ENCODE measurements around the gene COMT.

Gene COMT

GRCh38 chr22:19909350-19910179, 32.0 kb upstream of the COMT start:
- Histone ChIP-seq H3K27me3 (ENCODE audit: control insufficient read depth, insufficient read depth, low read length) (no peaks in the 10 kb centered on the region), H3K9me3 (ENCODE audit: control insufficient read depth, insufficient read depth, low read length) (no peaks in the 10 kb centered on the region), H3K4me1 (ENCODE audit: control insufficient read depth, insufficient read depth, low read length) (no peaks in the 10 kb centered on the region), H3K27ac (ENCODE audit: low read depth, low read length) (no peak overlapping the region), H3K9ac (ENCODE audit: low read depth, low read length) (no peak overlapping the region), H3K36me3 (ENCODE audit: control insufficient read depth, insufficient read depth, low read length) (peaks cover 4% of the 10 kb centered on the region; the same call in 1 of the 2 replicates), H3K4me3 (ENCODE audit: low read depth, low read length) (no peak overlapping the region)

DNA sequence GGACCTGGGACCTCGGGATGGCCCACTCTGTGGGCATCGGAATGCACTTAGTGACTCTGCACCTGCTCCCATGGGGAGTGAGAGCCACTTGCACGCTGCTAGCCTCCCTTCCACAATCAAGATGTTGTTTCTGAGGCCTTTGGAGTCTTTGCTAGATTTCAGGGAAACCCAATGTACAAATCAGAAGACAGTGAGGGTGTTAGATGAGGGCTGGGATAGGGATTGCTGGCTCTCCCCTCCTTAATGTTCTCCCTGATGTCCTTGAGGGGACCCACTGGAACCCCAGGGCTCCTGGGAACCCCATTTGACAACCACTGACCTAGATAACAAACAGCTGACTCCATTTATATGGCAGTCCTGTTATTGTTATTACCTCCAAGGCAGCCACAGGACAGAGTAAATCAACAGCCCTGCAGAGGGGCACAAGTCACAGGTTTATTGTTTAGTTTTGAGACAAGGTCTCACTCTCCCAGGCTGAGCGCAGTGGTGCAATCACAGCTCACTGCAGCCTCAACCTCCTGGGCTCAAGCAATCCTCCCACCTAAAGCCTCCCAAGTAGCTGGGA, 31.3 kb upstream of the COMT start:
- Histone ChIP-seq H3K27ac (ENCODE audit: low read depth, low read length) (no peak overlapping the region), H3K4me3 (ENCODE audit: low read depth, low read length) (no peak overlapping the region), H3K4me1 (ENCODE audit: control insufficient read depth, insufficient read depth, low read length) (no peaks in the 10 kb centered on the region), H3K27me3 (ENCODE audit: control insufficient read depth, insufficient read depth, low read length) (no peaks in the 10 kb centered on the region), H3K9ac (ENCODE audit: low read depth, low read length) (no peak overlapping the region), H3K36me3 (ENCODE audit: control insufficient read depth, insufficient read depth, low read length) (peaks cover 5% of the 10 kb centered on the region; the same call in 1 of the 2 replicates), H3K9me3 (ENCODE audit: control insufficient read depth, insufficient read depth, low read length) (no peaks in the 10 kb centered on the region)

DNA sequence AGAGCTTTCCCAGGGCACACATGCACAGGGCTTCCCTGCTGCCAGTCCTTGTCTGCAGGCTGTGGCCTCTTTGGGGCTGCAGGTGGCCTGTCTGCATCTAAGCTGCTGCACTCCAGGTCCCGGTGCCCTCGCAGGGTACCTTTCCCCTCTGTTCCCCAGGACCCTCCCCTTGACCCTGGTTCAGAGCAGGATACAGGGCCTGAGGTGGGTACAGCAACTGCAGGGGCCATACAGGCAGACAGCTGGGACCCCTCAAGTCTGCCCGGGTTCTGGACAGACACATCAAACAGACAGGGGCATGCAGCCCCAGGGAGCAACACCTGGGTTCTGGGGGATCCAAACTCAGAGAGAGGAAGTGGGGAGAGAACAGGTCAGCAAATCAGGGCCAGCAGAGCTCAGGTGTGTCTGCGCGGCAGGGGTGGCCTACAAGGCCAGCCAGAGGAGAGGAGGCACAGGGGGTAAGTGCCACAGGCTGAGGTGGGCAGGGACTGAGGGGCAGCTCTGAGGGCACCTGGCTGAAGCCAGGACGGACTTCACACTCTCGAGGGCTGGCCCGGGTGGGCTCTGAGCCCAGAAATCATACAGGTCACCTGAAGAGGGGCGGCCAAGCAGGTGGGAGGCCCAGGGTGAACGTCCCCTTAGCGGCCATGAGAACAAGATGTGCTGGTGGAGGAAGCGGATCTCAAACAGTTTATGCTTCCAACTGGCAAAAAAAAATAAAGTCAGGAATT, 29.9 kb upstream of the COMT start:
- Histone ChIP-seq H3K27ac (ENCODE audit: low read depth, low read length) (no peak overlapping the region), H3K9ac (ENCODE audit: low read depth, low read length) (no peak overlapping the region), H3K9me3 (ENCODE audit: control insufficient read depth, insufficient read depth, low read length) (no peaks in the 10 kb centered on the region), H3K36me3 (ENCODE audit: control insufficient read depth, insufficient read depth, low read length) (peaks cover 5% of the 10 kb centered on the region; the same call in 1 of the 2 replicates), H3K27me3 (ENCODE audit: control insufficient read depth, insufficient read depth, low read length) (no peaks in the 10 kb centered on the region), H3K4me1 (ENCODE audit: control insufficient read depth, insufficient read depth, low read length) (no peaks in the 10 kb centered on the region), H3K4me3 (ENCODE audit: low read depth, low read length) (no peak overlapping the region)

GRCh38 chr22:19912271-19912999, 29.1 kb upstream of the COMT start:
- H3K4me3 ChIP-seq (ENCODE audit: low read depth, low read length) = no peak overlapping the region
- no peak overlapping the region for H3K27ac ChIP-seq (ENCODE audit: low read depth, low read length)
- H3K4me1 ChIP-seq (ENCODE audit: control insufficient read depth, insufficient read depth, low read length) = no peaks in the 10 kb centered on the region
- peaks cover 5% of the 10 kb centered on the region; the same call in 1 of the 2 replicates for H3K36me3 ChIP-seq (ENCODE audit: control insufficient read depth, insufficient read depth, low read length)
- H3K9ac ChIP-seq (ENCODE audit: low read depth, low read length) = no peak overlapping the region
- H3K9me3 ChIP-seq (ENCODE audit: control insufficient read depth, insufficient read depth, low read length) = no peaks in the 10 kb centered on the region
- H3K27me3 ChIP-seq (ENCODE audit: control insufficient read depth, insufficient read depth, low read length) = no peaks in the 10 kb centered on the region

DNA sequence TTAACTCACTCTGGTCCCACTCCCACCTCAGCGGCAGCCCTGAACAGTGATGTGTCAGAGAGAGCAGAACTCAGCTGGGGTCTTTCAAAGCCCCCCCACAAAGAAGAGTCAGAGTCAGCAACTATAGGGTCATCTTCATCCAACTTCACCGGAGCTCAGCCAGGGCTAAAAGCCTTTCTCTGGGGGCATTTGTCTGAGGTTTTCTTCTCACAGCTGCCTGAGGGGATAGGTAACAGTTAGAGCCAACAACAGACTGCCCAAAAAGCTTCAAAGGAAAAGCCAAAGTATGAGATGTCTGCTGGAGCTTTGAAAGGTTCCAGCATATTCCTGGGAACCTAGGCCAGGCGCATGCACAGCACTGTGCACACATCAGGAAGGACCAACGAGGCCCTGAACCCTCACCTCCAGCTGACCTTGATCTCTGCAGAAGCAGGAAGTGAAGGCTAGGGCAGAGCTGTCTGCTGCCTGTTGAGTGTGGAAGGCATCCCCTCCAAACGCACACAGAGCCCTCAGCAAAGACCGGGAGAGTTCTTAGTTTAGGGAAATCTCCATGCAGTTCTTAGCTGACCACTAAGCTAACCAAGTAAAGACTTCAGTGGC, 28.1 kb upstream of the COMT start:
- Histone ChIP-seq H3K27ac (ENCODE audit: low read depth, low read length) (no peak overlapping the region), H3K36me3 (ENCODE audit: control insufficient read depth, insufficient read depth, low read length) (peaks cover 5% of the 10 kb centered on the region; the same call in 1 of the 2 replicates), H3K9ac (ENCODE audit: low read depth, low read length) (no peak overlapping the region), H3K27me3 (ENCODE audit: control insufficient read depth, insufficient read depth, low read length) (no peaks in the 10 kb centered on the region), H3K4me1 (ENCODE audit: control insufficient read depth, insufficient read depth, low read length) (no peaks in the 10 kb centered on the region), H3K9me3 (ENCODE audit: control insufficient read depth, insufficient read depth, low read length) (no peaks in the 10 kb centered on the region), H3K4me3 (ENCODE audit: low read depth, low read length) (no peak overlapping the region)

GRCh38 chr22:19914201-19914943, 27.2 kb upstream of the COMT start:
- H3K27me3 ChIP-seq (ENCODE audit: control insufficient read depth, insufficient read depth, low read length) = no peaks in the 10 kb centered on the region
- no peak overlapping the region for H3K4me3 ChIP-seq (ENCODE audit: low read depth, low read length)
- no peak overlapping the region for H3K27ac ChIP-seq (ENCODE audit: low read depth, low read length)
- no peaks in the 10 kb centered on the region for H3K4me1 ChIP-seq (ENCODE audit: control insufficient read depth, insufficient read depth, low read length)
- H3K9ac ChIP-seq (ENCODE audit: low read depth, low read length) = no peak overlapping the region
- no peaks in the 10 kb centered on the region for H3K9me3 ChIP-seq (ENCODE audit: control insufficient read depth, insufficient read depth, low read length)
- peaks cover 5% of the 10 kb centered on the region; the same call in 1 of the 2 replicates for H3K36me3 ChIP-seq (ENCODE audit: control insufficient read depth, insufficient read depth, low read length)

DNA sequence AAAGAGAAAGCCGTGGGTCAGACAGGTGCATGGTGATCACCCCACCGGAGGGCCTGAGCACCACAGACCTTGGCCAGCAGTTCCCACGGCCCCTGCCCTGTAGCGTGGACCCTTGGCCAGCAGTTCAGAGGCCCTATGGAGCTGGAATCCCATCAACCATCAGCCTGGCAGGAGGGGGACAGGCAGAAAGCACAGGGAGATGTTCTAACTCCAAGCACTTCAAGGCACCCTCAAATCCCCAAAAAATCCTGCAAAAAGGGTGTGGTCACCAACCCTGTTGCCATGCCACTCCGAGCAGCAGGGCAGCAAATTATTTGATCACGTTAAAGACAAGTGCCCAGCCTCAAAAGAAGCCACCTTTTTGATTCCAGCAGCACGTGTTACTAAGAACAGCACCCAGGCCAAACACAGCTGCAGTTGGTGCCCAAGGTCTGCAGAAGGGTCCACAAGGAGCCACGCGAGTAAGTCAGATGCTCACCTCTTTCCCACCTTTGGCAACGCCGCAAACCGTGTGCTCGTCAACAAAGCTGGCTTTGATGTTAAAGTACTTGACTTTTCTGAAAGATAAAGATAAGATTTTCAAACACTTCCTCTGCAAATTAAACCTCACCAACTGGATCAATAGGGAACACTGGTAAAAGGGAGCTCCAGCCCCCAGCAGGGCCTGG, 26.2 kb upstream of the COMT start:
- no peak overlapping the region for H3K4me3 ChIP-seq (ENCODE audit: low read depth, low read length)
- H3K27ac ChIP-seq (ENCODE audit: low read depth, low read length) = no peak overlapping the region
- no peaks in the 10 kb centered on the region for H3K9me3 ChIP-seq (ENCODE audit: control insufficient read depth, insufficient read depth, low read length)
- H3K27me3 ChIP-seq (ENCODE audit: control insufficient read depth, insufficient read depth, low read length) = no peaks in the 10 kb centered on the region
- H3K9ac ChIP-seq (ENCODE audit: low read depth, low read length) = no peak overlapping the region
- H3K4me1 ChIP-seq (ENCODE audit: control insufficient read depth, insufficient read depth, low read length) = no peaks in the 10 kb centered on the region
- H3K36me3 ChIP-seq (ENCODE audit: control insufficient read depth, insufficient read depth, low read length) = peaks cover 5% of the 10 kb centered on the region; the same call in 1 of the 2 replicates

DNA sequence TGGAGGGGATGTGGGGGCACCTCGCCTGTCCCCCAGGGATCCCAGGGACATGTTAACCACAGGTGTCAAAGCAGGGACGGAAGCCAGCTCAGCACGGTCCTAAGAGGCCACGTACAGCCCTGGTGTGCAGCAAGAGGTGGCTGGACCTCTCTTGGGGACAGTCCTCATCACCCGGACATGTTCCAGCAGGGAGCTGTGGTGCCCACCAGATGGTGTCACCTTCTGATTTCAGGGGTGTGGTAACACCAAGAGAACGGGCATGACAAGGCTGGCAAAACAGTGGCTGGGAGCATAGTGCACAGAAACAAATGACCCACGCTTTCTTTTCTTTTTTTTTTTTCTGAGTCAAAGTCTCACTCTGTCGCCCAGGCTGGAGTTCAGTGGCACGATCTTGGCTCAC, 25.6 kb upstream of the COMT start:
- Histone ChIP-seq H3K36me3 (ENCODE audit: control insufficient read depth, insufficient read depth, low read length) (peaks cover 5% of the 10 kb centered on the region; the same call in 1 of the 2 replicates), H3K27ac (ENCODE audit: low read depth, low read length) (no peak overlapping the region), H3K27me3 (ENCODE audit: control insufficient read depth, insufficient read depth, low read length) (no peaks in the 10 kb centered on the region), H3K4me3 (ENCODE audit: low read depth, low read length) (no peak overlapping the region), H3K9me3 (ENCODE audit: control insufficient read depth, insufficient read depth, low read length) (no peaks in the 10 kb centered on the region), H3K9ac (ENCODE audit: low read depth, low read length) (no peak overlapping the region), H3K4me1 (ENCODE audit: control insufficient read depth, insufficient read depth, low read length) (no peaks in the 10 kb centered on the region)

DNA sequence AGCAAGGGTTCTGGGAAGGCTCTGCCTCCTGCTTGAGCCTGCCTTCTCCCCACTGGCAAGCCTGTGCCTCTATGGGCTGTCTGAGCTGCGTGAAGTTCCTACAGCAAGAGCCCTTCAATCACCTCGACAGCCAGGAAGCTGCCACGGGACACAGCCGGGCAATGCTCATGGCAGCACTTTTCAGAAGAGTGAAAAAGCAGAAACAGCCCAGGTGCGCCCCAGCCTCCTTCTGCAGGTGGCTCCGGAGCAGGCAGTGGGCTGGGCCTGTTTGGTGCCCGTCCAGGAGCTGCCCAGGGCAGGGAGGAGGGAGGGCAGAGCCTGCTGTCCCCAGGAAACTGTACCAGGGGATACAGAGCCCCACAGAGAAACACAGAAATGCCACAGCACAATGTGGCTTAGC, 24.6 kb upstream of the COMT start:
- no peaks in the 10 kb centered on the region for H3K27me3 ChIP-seq (ENCODE audit: control insufficient read depth, insufficient read depth, low read length)
- H3K36me3 ChIP-seq (ENCODE audit: control insufficient read depth, insufficient read depth, low read length) = peaks cover 5% of the 10 kb centered on the region; the same call in 1 of the 2 replicates
- no peaks in the 10 kb centered on the region for H3K9me3 ChIP-seq (ENCODE audit: control insufficient read depth, insufficient read depth, low read length)
- H3K4me3 ChIP-seq (ENCODE audit: low read depth, low read length) = no peak overlapping the region
- H3K27ac ChIP-seq (ENCODE audit: low read depth, low read length) = no peak overlapping the region
- no peak overlapping the region for H3K9ac ChIP-seq (ENCODE audit: low read depth, low read length)
- no peaks in the 10 kb centered on the region for H3K4me1 ChIP-seq (ENCODE audit: control insufficient read depth, insufficient read depth, low read length)
